ENCODE data around the gene INHBB. TPM values are rescaled to one million over a fixed set of nuclear protein-coding genes. Genes with fewer than 3 reads are reported as not detected.
A peak's percentile ranks its signal among the peaks of the same experiment; 100 is the strongest.

INHBB gene
- total and polyA plus RNA-seq, 9 of the 15 experiments (the other 6 are each of a cell fraction or from before 2014, with no cell fraction given): not detected

GRCh38 chr2:120307482-120307881 is 38.5 kb upstream of the INHBB start (continued):
- TF ChIP-seq CTCFL (IDR thresholded peaks at IDR 0.05; ENCODE audit: borderline replicate concordance, insufficient read depth, low read depth, low read length, poor library complexity, severe bottlenecking): no peak

- no peaks in the 10 kb centered on the region for H3K36me3 ChIP-seq (ENCODE audit: control insufficient read depth, insufficient read depth, low read length)
- DNase-seq (ENCODE audit: extremely low read depth in 1 of 4, low spot score in 3 of 4): peak in 3 of 4 experiments; percentile 20 to 35 (median 31)
- no peak for FAIRE-seq
- H3K4me1 ChIP-seq (replicated peaks in 1 of 2; ENCODE audit: control insufficient read depth in 2 of 2, insufficient read depth in 2 of 2, low read length in 2 of 2): no peaks in the 10 kb centered on the region; a peak in 1 of 5 replicates
- H4K20me1 ChIP-seq (replicated peaks; ENCODE audit: control insufficient read depth, insufficient read depth, low read length): peaks cover 5% of the 10 kb centered on the region; the same call in 1 of the 2 replicates
- no peaks in the 10 kb centered on the region for H3K9me1 ChIP-seq (ENCODE audit: control insufficient read depth, insufficient read depth, low read length)
- in situ Hi-C loops (cut with MboI): no loop called here
- H3K9ac ChIP-seq (ENCODE audit: insufficient read depth in 1 of 2, low read depth in 2 of 2, low read length in 2 of 2): no peak overlapping the region
- ChIA-PET POLR2A (interaction anchor here (0.6 to 1.2 kb wide), 2 partner anchors 13 to 251 kb away, joined by 3 to 4 read pairs; no protein-coding TSS in a partner anchor), CTCF (ENCODE audit: low intra/inter-chr PET ratio) (no interaction called here)
- H3K27me3 ChIP-seq (ENCODE audit: control insufficient read depth in 2 of 2, insufficient read depth in 2 of 2, low read length in 2 of 2): peaks cover 0 to 20% of the 10 kb centered on the region in 2 experiments; a peak in 2 of 5 replicates
- peak; percentile 58 for ATAC-seq
- intact Hi-C loops (cut with micrococcal nuclease): no loop called here
- BruUV-seq (replicated peaks): no TSS peak
- WGBS (ENCODE audit: insufficient coverage, low coverage, missing lambda C conversion rate): 21% methylated on average over 16 of the region's 16 CpGs
- no peak overlapping the region for H3K4me3 ChIP-seq
- H3K27ac ChIP-seq (ENCODE audit: extremely low read depth, low read depth, low read length): no peak overlapping the region
- H3K9me3 ChIP-seq (replicated peaks; ENCODE audit: control insufficient read depth, insufficient read depth, low read depth, low read length): no peaks in the 10 kb centered on the region
- H3K79me2 ChIP-seq (ENCODE audit: control insufficient read depth, insufficient read depth, low read length): no peaks in the 10 kb centered on the region
- no peak overlapping the region for H2AFZ ChIP-seq (ENCODE audit: low read depth, low read length)
- H3K4me2 ChIP-seq (ENCODE audit: insufficient read depth, low read length): no peak overlapping the region
- TF ChIP-seq GATAD2B (IDR thresholded peaks at IDR 0.05; ENCODE audit: borderline replicate concordance) (no peak), MCM7 (IDR thresholded peaks at IDR 0.05) (no peak), RBM17 (IDR thresholded peaks at IDR 0.05; ENCODE audit: borderline replicate concordance, low read depth, low read length) (no peak), PKNOX1 (IDR thresholded peaks at IDR 0.05) (peak; percentile 72), AFF4 (CRISPR knock-in tag; IDR thresholded peaks at IDR 0.05) (no peak), SIN3B (IDR thresholded peaks at IDR 0.05; ENCODE audit: low read depth) (no peak), BMI1 (IDR thresholded peaks at IDR 0.05; ENCODE audit: low read length) (no peak), ZNF232 (CRISPR knock-in tag; IDR thresholded peaks at IDR 0.05) (no peak), POLR2A (conservative IDR thresholded peaks at IDR 0.05) (no peak), MEIS2 (IDR thresholded peaks at IDR 0.05; ENCODE audit: partially characterized antibody) (peak; percentile 25), YY1 (IDR thresholded peaks at IDR 0.05; ENCODE audit: borderline replicate concordance in 1 of 3, control insufficient read depth in 1 of 3, extremely low read depth in 1 of 3, insufficient read depth in 3 of 3, insufficient read length in 1 of 3, insufficient replicate concordance in 2 of 3, low read depth in 1 of 3, low read length in 2 of 3) (peak in 1 of 3 experiments; percentile 21)
Observed at GRCh38 chr2:120308038-120308910, 37.7 kb upstream of the INHBB start.

Measured in K562 (cell line).